HG03521 (cell line): ENCODE measurements around the gene CFAP20DC.
"Not testable (repeated sequence)": the region's sequence is repeated elsewhere in the genome, so short reads cannot be mapped to it uniquely, and the experiment has no call there.

ENCODE experiments used
- ATAC-seq: cut with Tn5 transposase; IDR thresholded peaks from one replicate; pipeline ENCODE4 v1.9.1; 2021; ENCODE audit warnings: mild to moderate bottlenecking, moderate library complexity; ENCODE audit not compliant: unreplicated experiment

Gene CFAP20DC

DNA sequence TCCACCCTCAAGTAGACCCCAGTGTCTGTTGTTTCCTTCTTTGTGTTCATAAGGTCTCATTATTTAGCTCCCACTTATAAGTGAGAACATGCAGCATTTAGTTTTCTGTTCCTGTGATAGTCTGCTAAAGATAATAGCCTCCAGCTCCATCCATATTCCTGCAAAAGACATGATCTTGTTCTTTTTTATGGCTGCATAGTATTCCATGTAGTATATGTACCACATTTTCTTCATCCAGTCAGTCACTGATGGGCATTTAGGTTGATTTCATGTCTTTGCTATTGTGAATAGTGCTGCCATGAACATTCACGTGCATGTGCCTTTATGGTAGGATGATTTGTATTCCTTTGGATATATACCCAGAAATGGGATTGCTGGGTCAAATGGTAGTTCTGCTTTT is 82.0 kb downstream of the CFAP20DC start:
- not testable (repeated sequence) for ATAC-seq

GRCh38 chr3:58965865-58966264 is 84.0 kb downstream of the CFAP20DC start:
- no peak for ATAC-seq

DNA sequence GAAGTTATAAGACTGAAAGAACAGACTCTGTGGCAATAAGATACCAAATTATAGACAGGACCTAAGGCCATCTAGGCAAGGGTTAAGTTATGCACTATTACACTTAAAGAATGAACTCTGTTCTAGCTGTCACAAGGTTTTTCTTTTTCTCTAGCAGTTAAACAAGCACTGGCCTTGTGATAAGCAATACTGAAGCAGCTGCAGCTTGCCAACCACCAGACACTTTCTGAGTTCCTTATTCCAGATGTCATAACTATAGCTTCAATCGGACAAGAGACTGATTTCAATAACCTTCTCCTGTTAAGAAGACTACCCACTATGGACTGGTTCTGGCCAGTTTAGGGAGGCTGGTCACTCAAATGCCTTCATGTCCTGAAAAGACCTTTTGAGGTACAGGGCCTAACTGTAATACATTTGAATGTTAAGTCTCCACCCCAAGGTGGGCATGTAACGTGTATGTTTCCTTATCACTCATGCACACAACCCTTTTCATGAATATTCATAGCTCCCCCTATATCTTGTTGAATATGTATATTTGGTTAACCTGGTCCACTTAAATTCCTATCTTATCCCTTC is 85.8 kb downstream of the CFAP20DC start:
- ATAC-seq, result no peak

DNA sequence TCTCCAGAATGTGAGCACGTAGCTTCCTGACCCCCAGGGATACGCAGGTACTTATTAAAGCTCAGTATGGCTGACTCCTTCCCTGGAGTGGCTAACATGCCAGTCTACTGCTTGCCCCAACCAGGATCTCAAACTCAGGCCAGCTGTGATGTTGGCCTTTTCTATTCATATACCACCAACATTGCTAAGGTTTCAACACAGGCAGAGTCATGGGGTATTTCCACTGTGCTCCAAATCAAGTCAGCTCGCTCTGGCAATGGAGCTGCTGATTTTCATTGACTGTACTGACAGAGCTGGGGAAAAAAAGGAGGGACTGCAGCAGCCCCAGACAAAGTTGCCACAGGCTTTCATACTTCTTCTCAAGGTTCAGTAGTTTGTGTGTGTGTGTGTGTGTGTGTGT is 87.0 kb downstream of the CFAP20DC start:
- no peak for ATAC-seq

DNA sequence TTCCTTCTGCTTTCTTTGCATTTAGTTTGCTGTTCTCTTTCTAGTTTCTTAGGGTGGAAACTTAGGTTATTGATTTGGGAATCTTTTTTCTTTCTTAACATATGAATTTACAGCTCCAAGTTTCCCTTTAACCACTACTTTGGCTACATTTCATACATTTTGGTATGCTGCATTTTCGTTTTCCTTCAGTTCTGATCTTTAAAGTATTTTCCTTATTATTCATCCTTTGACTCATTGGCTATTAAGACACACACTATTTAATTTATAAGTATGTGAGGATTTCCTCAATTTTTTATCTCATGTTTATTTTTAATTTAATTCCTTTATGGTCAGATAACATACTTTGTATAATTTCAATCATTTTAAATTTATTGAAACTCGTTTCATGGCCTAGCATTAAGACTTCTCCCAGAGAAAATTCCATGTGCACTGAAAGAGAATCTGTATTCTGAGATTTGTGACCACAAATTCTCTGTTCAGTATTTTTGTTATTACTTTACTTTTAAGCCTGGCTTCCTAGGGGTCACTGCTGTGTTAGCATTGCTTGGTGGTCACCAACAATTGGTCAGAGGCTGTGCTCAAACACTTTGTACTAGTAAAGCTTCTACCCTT is 87.7 kb downstream of the CFAP20DC start:
- ATAC-seq, result no peak

GRCh38 chr3:58955308-58955707 is 94.5 kb downstream of the CFAP20DC start:
- ATAC-seq, result no peak

DNA sequence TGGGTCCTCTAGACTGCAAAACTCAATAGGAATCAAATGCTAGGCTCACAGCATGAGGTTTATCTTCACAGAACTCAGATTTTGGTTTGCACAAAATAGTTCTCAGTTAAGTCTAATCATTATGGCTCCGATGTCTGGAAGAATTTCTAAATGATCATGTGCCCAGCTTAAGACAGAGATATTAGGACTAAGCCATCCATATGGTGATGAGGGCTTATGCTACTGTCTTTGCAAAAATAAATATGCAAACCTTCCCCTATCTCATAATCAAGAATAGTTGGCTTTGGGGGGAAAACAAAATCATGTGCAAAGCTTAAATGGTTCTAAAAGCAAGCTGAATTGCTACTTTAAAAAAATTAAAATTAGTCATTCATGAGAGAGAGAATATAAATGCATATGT is 96.5 kb downstream of the CFAP20DC start:
- ATAC-seq, result no peak

DNA sequence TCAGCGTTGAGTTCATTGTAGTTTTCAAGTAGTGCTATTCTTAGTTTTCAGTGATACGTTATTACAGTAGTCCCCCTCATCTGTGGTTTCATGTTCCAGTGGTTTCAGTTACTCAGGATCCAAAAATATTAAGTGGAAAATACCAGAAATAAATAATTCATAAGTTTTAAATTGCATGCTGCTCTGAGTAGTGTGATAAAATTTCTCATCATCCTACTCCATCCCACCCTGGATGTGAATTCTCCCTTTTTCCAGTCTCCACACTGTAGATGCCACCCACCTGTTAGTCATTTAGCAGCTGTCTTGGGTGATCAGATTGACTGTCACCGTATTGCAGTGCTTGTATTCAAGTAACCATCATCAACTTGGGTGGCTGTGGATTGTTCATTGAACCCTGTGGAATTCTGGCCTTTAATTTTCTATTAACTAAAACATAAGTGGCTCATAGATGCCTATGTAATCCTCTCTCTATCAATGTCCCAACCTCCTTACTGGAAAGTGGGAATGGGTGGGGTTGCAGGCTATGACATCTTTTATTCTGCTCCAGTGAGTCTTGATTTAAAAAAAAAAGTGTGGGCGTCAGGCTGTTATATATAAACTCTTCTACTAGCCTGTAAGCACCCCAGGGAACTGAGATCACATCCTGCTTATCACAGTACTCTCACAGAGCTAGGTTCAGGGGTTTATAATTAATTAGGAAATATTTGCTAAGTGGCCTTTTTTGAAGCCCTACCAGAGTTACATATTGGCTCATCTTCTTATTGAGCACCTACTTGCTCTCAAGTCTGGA is 97.5 kb downstream of the CFAP20DC start:
- ATAC-seq, result peak; percentile 46

- no peak for ATAC-seq
Measured at GRCh38 chr3:58948018-58948417, 101.8 kb downstream of the CFAP20DC start.

GRCh38 chr3:58946875-58947274 is 103.0 kb downstream of the CFAP20DC start:
- no peak for ATAC-seq

DNA sequence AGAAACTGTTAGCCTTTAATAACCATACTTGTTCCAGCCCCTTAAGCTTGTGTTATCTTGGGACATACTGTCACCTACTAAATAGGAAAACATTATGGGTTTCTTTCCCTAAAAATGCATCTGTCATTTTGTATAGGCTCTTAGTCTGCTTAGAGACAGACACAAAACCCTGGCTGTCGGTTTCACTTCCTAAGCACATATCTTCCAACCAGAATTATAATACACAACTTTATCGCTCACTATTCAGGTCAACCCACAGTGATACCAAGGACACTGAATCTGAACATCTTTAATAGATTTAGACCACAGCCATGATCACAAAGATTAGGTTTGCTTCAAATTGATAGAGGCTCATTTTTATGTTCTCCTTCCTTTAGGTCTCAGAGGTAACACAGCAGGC is 111.8 kb downstream of the CFAP20DC start:
- no peak for ATAC-seq

- no peak for ATAC-seq
Measured at GRCh38 chr3:58924578-58924977, 125.2 kb downstream of the CFAP20DC start.

DNA sequence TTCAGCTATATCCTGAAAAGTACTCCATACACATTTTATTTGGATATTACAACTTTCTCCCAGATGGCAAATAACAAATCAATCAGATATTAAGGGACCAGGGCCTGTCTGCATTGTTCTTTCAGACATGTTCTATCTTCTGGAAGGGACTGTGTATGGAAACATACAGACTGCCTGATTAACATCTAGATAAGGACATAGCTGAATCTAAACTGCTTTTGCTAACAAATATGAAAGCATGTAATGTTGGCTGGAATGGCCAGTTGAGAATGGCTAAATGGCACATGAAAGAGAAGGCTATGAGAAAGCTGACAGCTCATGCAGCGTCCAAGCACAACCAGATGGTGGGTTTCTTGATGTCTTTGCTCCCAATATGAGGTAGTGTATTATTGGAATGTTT is 149.4 kb downstream of the CFAP20DC start:
- no peak for ATAC-seq

GRCh38 chr3:58899953-58900298 is 149.9 kb downstream of the CFAP20DC start:
- no peak for ATAC-seq

DNA sequence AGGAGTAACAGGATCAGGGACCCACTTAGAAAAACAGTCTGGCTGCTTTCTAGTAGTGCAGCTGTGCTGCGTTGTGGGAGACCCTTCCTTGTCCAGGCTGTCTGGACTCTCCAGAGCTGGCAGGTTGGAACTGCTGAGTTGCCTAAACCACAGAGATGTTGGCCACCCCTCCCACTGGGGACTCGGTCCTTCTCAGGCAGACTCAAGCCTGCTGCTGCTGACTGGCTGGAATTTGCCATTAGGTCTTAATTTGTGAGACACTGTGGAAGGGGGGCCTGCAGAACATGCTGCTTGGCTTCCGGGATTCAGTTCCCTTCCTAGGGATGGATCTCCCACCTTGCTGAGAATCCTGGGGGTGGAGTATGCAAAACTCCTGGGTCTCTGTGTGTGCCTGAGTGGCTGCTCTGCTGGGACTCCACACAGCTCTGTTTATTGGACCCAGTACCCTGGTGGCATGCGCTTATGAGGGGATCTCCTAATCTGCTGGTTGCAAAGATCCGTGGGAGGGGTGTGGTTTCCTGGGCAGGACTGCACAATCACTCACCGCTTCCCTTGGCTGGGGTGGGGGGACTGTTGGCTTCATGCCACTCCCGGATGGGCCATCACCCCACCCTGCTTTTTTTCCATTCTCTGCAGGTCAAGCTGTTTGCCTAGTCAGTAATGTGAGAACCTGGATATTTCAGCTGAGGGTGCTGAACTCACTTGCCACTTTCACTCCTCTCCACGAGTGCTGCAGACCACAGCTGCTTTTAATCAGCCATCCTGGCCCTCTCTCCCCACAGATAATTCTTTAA is 150.5 kb downstream of the CFAP20DC start:
- ATAC-seq, result peak; percentile 88

- ATAC-seq, result no peak
Measured at GRCh38 chr3:58898513-58898912, 151.3 kb downstream of the CFAP20DC start.

GRCh38 chr3:58897646-58898045 is 152.2 kb downstream of the CFAP20DC start:
- no peak for ATAC-seq

GRCh38 chr3:58895678-58896077 is 154.1 kb downstream of the CFAP20DC start:
- not testable (repeated sequence) for ATAC-seq

DNA sequence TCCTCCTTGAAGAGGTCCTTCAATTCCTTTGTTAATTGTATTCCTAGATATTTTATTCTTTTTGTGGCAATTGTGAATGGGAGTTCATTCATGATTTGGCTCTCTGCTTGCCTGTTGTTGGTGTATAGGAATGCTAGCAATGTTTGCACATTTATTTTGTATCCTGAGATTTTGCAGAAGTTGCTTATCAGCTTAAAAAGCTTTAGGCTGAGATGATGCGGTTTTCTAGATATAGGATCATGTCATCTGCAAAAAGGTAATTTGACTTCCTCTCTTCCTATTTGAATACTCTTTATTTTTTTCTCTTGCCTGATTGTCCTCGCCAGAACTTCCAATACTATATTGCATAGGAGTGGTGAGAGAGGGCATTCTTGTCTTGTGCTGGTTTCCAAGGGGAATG is 157.3 kb downstream of the CFAP20DC start:
- ATAC-seq, result not testable (repeated sequence)

- no peak for ATAC-seq
Measured at GRCh38 chr3:58888087-58888486, 161.7 kb downstream of the CFAP20DC start.

DNA sequence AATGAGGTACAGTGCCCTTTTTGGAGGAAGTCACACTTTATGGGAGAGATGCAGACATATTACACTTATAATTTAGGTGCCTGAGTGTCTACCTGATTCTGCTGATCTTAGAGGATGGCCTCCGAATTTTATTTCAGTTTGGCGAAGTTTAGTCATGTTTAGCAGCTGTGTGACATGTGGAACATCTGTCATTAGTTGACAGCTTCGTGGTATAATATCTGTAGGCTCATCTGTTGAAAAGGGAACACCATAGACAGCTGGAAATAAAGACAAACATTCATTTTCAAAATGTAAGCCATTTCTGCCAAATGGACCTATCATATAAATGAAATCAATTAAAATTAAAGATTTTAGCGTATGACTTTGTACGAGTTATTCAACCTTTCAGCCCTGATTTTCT is 165.4 kb downstream of the CFAP20DC start:
- no peak for ATAC-seq

DNA sequence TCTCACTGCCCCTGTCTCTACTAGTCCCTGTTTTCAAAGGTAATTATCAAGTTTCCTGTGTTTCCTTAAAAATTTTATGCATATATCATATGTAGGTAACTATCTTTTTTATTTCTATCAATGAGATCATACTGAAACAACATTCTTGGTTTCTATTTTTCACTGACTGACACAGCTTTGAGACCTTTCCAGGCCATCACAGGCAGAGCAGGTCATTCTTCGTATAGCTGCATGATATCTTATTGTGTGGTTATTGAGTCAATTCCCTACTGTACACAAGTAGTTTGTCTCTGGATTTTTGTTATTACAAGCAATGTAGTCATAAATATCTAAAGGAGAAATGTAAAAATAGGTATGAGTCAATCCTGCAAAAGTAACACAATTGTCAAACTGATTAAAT is 169.6 kb downstream of the CFAP20DC start:
- ATAC-seq, result no peak
